Measurements from ENCODE around the gene TIMD4. TPM values are rescaled to one million over a fixed set of nuclear protein-coding genes. Genes with fewer than 3 reads are reported as not detected.

TIMD4 gene
- total and polyA plus RNA-seq, 9 of the 15 experiments (the other 6 are each of a cell fraction or from before 2014, with no cell fraction given), result not detected

DNA sequence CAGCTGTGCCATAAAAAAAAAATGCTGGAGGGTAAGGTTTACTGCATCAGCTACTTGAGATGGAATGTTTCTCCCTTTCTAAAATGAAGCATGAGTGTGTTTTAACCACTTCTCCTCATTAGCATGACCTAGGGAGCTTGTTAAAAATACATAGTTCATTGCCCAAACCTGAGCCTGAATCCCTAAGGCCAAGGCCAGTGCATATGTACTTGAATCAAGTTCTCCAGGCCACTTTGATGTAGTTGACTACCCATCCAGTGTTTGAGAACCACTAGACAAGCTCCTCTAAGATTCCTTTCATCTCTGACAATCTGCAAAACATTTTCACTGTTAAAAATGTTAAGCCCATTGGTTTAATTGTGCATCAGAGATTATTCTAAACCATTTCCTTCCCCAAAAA, 6.7 kb downstream of the TIMD4 start (continued):
- TF ChIP-seq, protein P1, sequence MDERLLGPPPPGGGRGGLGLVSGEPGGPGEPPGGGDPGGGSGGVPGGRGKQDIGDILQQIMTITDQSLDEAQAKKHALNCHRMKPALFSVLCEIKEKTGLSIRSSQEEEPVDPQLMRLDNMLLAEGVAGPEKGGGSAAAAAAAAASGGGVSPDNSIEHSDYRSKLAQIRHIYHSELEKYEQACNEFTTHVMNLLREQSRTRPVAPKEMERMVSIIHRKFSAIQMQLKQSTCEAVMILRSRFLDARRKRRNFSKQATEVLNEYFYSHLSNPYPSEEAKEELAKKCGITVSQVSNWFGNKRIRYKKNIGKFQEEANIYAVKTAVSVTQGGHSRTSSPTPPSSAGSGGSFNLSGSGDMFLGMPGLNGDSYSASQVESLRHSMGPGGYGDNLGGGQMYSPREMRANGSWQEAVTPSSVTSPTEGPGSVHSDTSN (CRISPR knock-in tag; IDR thresholded peaks at IDR 0.05; ENCODE audit: low read depth), result no peak
- TF ChIP-seq, protein P1 (tag; conservative IDR thresholded peaks at IDR 0.05; ENCODE audit: low read depth), result no peak

DNA sequence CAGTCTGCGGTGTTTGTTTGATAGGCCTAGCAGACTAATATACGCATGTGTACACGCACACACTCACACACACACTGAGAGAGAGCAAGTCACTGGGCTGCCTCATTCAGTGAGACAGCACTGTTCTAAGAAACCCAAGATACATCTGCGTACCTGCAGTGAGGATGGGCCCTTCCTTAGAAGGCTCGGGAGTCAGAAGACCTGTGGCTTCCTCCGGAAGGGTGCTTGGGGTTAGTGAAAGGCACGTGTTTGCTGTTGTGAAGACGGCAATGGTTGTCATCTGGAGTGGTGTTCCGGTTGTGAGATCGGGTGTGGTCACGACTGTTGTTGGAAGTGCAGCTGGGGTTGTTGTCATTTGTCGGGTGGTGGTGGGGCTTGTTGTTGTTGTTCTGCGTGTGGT, 11.7 kb downstream of the TIMD4 start:
- CTCF ChIA-PET (ENCODE audit: low intra/inter-chr PET ratio), result no interaction called here
- TF ChIP-seq ZC3H4 (CRISPR knock-in tag; IDR thresholded peaks at IDR 0.05; ENCODE audit: borderline replicate concordance), result no peak
- TF ChIP-seq, protein P2, sequence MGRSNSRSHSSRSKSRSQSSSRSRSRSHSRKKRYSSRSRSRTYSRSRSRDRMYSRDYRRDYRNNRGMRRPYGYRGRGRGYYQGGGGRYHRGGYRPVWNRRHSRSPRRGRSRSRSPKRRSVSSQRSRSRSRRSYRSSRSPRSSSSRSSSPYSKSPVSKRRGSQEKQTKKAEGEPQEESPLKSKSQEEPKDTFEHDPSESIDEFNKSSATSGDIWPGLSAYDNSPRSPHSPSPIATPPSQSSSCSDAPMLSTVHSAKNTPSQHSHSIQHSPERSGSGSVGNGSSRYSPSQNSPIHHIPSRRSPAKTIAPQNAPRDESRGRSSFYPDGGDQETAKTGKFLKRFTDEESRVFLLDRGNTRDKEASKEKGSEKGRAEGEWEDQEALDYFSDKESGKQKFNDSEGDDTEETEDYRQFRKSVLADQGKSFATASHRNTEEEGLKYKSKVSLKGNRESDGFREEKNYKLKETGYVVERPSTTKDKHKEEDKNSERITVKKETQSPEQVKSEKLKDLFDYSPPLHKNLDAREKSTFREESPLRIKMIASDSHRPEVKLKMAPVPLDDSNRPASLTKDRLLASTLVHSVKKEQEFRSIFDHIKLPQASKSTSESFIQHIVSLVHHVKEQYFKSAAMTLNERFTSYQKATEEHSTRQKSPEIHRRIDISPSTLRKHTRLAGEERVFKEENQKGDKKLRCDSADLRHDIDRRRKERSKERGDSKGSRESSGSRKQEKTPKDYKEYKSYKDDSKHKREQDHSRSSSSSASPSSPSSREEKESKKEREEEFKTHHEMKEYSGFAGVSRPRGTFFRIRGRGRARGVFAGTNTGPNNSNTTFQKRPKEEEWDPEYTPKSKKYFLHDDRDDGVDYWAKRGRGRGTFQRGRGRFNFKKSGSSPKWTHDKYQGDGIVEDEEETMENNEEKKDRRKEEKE (IDR thresholded peaks at IDR 0.05; ENCODE audit: borderline replicate concordance in 1 of 2, control insufficient read depth in 1 of 2, low read depth in 2 of 2, low read length in 1 of 2), result no peak
- TF ChIP-seq TCF3 (CRISPR knock-in tag; IDR thresholded peaks at IDR 0.05), result no peak
- no peak for TF ChIP-seq HNRNPUL1 (IDR thresholded peaks at IDR 0.05; ENCODE audit: low read length)
- TF ChIP-seq FOXJ2 (tag; IDR thresholded peaks at IDR 0.05), result no peak
- TF ChIP-seq, protein P3, sequence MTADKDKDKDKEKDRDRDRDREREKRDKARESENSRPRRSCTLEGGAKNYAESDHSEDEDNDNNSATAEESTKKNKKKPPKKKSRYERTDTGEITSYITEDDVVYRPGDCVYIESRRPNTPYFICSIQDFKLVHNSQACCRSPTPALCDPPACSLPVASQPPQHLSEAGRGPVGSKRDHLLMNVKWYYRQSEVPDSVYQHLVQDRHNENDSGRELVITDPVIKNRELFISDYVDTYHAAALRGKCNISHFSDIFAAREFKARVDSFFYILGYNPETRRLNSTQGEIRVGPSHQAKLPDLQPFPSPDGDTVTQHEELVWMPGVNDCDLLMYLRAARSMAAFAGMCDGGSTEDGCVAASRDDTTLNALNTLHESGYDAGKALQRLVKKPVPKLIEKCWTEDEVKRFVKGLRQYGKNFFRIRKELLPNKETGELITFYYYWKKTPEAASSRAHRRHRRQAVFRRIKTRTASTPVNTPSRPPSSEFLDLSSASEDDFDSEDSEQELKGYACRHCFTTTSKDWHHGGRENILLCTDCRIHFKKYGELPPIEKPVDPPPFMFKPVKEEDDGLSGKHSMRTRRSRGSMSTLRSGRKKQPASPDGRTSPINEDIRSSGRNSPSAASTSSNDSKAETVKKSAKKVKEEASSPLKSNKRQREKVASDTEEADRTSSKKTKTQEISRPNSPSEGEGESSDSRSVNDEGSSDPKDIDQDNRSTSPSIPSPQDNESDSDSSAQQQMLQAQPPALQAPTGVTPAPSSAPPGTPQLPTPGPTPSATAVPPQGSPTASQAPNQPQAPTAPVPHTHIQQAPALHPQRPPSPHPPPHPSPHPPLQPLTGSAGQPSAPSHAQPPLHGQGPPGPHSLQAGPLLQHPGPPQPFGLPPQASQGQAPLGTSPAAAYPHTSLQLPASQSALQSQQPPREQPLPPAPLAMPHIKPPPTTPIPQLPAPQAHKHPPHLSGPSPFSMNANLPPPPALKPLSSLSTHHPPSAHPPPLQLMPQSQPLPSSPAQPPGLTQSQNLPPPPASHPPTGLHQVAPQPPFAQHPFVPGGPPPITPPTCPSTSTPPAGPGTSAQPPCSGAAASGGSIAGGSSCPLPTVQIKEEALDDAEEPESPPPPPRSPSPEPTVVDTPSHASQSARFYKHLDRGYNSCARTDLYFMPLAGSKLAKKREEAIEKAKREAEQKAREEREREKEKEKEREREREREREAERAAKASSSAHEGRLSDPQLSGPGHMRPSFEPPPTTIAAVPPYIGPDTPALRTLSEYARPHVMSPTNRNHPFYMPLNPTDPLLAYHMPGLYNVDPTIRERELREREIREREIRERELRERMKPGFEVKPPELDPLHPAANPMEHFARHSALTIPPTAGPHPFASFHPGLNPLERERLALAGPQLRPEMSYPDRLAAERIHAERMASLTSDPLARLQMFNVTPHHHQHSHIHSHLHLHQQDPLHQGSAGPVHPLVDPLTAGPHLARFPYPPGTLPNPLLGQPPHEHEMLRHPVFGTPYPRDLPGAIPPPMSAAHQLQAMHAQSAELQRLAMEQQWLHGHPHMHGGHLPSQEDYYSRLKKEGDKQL (CRISPR knock-in tag; IDR thresholded peaks at IDR 0.05; ENCODE audit: borderline replicate concordance), result no peak
- TF ChIP-seq FOXA3 (CRISPR knock-in tag; conservative IDR thresholded peaks at IDR 0.05 in 1 of 2, IDR thresholded peaks at IDR 0.05 in 1 of 2), result no peak

More for the DNA sequence above, 11.7 kb downstream of the TIMD4 start:
- no peaks in the 10 kb centered on the region for H3K9me1 ChIP-seq (ENCODE audit: control insufficient read depth, insufficient read depth, low read length)
- no peak overlapping the region for H3K27ac ChIP-seq (ENCODE audit: extremely low read depth, low read depth, low read length)
- DNase-seq (ENCODE audit: extremely low read depth in 1 of 4, low spot score in 3 of 4) (no peak), ATAC-seq (no peak), FAIRE-seq (no peak)
- BruUV-seq (replicated peaks), result no TSS peak
- in situ Hi-C loops (cut with MboI), result no loop called here
- H2AFZ ChIP-seq (ENCODE audit: low read depth, low read length), result no peak overlapping the region
- no peaks in the 10 kb centered on the region for H3K9me3 ChIP-seq (replicated peaks; ENCODE audit: control insufficient read depth, insufficient read depth, low read depth, low read length)
- H3K9ac ChIP-seq (ENCODE audit: insufficient read depth in 1 of 2, low read depth in 2 of 2, low read length in 2 of 2), result no peak overlapping the region
- no peaks in the 10 kb centered on the region for H3K79me2 ChIP-seq (ENCODE audit: control insufficient read depth, insufficient read depth, low read length)
- no peak overlapping the region for H3K4me2 ChIP-seq (ENCODE audit: insufficient read depth, low read length)
- no peak overlapping the region for H3K4me3 ChIP-seq
- no peaks in the 10 kb centered on the region for H4K20me1 ChIP-seq (replicated peaks; ENCODE audit: control insufficient read depth, insufficient read depth, low read length)
- H3K4me1 ChIP-seq (replicated peaks in 1 of 2; ENCODE audit: control insufficient read depth in 2 of 2, insufficient read depth in 2 of 2, low read length in 2 of 2), result no peaks in the 10 kb centered on the region
- no peaks in the 10 kb centered on the region for H3K27me3 ChIP-seq (ENCODE audit: control insufficient read depth in 2 of 2, insufficient read depth in 2 of 2, low read length in 2 of 2)
- POLR2A ChIA-PET, result no interaction called here
- intact Hi-C loops (cut with micrococcal nuclease), result no loop called here
- H3K36me3 ChIP-seq (ENCODE audit: control insufficient read depth, insufficient read depth, low read length), result no peaks in the 10 kb centered on the region
- WGBS (ENCODE audit: insufficient coverage, low coverage, missing lambda C conversion rate), result 1% methylated on average over 13 of the region's 13 CpGs
